K562 (cell line): Measurements from ENCODE around the gene CNTN4. TPM values are rescaled to one million over a fixed set of nuclear protein-coding genes. Genes with fewer than 3 reads are reported as not detected.

Source experiments
- ATAC-seq: fragments of 200-7000 bp; cut with Tn5 transposase; 3 replicates; pipeline ENCODE4 v1.9.1; 2020; ENCODE audit warnings: moderate library complexity
- BruUV-seq: library from RNA; stranded (reverse); fragments of 400-500 nt; replicated peaks from 2 replicates; lab custom pipeline; 2021; lab: Mats Ljungman, UMichigan
- CTCF ChIA-PET: fragments of 300-600 bp; formaldehyde crosslinking; extraction: SDS; loops from one replicate; lab custom pipeline; 2021; ENCODE audit warnings: low intra/inter-chr PET ratio; lab: Yijun Ruan, JAX
- POLR2A ChIA-PET: fragments of 300-600, 350-650 bp; sonication (Branson Sonifier 250); formaldehyde crosslinking; extraction: SDS; loops from one replicate; lab custom pipeline; 2021; ENCODE audit warnings: antibody characterized with exemption, inconsistent platforms; lab: Yijun Ruan, JAX
- DNase-seq, 4 experiments: peaks; one replicate each; pipeline versions ENCODE4 v3.0.0 to v3.0.0-alpha.2; 2011 to 2018; ENCODE audit warnings: low spot score in 3 of 4, mixed read lengths in 3 of 4; ENCODE audit errors: extremely low read depth in 1 of 4
- FAIRE-seq: peaks from 2 replicates; lab custom pipeline; 2011; peaks lifted over from hg19 to GRCh38; lab: Jason Lieb, UNC
- H2AFZ ChIP-seq: 2 replicates; pipeline ENCODE4 v1.6.0; 2011; ENCODE audit warnings: low read depth, low read length, control low read depth, inconsistent platforms
- H3K27ac ChIP-seq: fragments of 200-600 bp; 3 replicates; pipeline ENCODE4 v1.8.0; 2011; ENCODE audit warnings: low read depth, mild to moderate bottlenecking, control low read depth, inconsistent platforms, low read length, moderate library complexity, mixed read lengths; ENCODE audit errors: extremely low read depth
- H3K27me3 ChIP-seq, 2 experiments: fragments of 300-600 bp in 1 of 2; 2 replicates in 1 of 2; 3 replicates in 1 of 2; pipeline versions ENCODE4 v1.6.0 to v1.8.0; 2011; ENCODE audit warnings: inconsistent platforms in 2 of 2, low read length in 2 of 2, mild to moderate bottlenecking in 1 of 2, mixed read lengths in 1 of 2, moderate library complexity in 1 of 2; ENCODE audit not compliant: control insufficient read depth in 2 of 2, insufficient read depth in 2 of 2
- H3K36me3 ChIP-seq: fragments of 300-600 bp; 3 replicates; pipeline ENCODE4 v1.8.0; 2011; ENCODE audit warnings: mild to moderate bottlenecking, low read length, inconsistent platforms; ENCODE audit not compliant: control insufficient read depth, insufficient read depth
- H3K4me1 ChIP-seq, 2 experiments: fragments of 200-600 bp in 1 of 2; replicated peaks in 1 of 2; 2 replicates in 1 of 2; 3 replicates in 1 of 2; pipeline versions ENCODE4 v1.5.1 to v1.8.0; 2011; ENCODE audit warnings: inconsistent platforms in 2 of 2, low read length in 2 of 2, mild to moderate bottlenecking in 1 of 2, mixed read lengths in 1 of 2, moderate library complexity in 1 of 2; ENCODE audit not compliant: control insufficient read depth in 2 of 2, insufficient read depth in 2 of 2
- H3K4me2 ChIP-seq: 2 replicates; pipeline ENCODE4 v1.6.1; 2011; ENCODE audit warnings: low read length, control low read depth, inconsistent platforms, mixed read lengths; ENCODE audit not compliant: insufficient read depth
- H3K4me3 ChIP-seq: fragments of 200-600 bp; sonication (generic), shearing (Covaris generic); 2 replicates; pipeline ENCODE4 v1.5.1; 2016; ENCODE audit warnings: control low read depth, inconsistent platforms
- H3K79me2 ChIP-seq: fragments of 200-600 bp; 3 replicates; pipeline ENCODE4 v1.8.0; 2011; ENCODE audit warnings: low read length, inconsistent platforms; ENCODE audit not compliant: control insufficient read depth, insufficient read depth
- H3K9ac ChIP-seq, 2 experiments: 2 replicates each; pipeline versions ENCODE4 v1.6.0 to v1.6.1; 2011; ENCODE audit warnings: low read depth in 2 of 2, low read length in 2 of 2, control low read depth in 1 of 2, inconsistent platforms in 1 of 2, mild to moderate bottlenecking in 1 of 2, mixed read lengths in 1 of 2; ENCODE audit not compliant: insufficient read depth in 1 of 2
- H3K9me1 ChIP-seq: one replicate; pipeline ENCODE4 v1.6.0; 2011; ENCODE audit warnings: inconsistent platforms, mild to moderate bottlenecking, low read length, moderate library complexity; ENCODE audit not compliant: control insufficient read depth, insufficient read depth
- H3K9me3 ChIP-seq: replicated peaks from 2 replicates; pipeline ENCODE4 v1.5.1; 2011; ENCODE audit warnings: low read depth, low read length, inconsistent platforms; ENCODE audit not compliant: control insufficient read depth, insufficient read depth
- H4K20me1 ChIP-seq: replicated peaks from 2 replicates; pipeline ENCODE4 v1.6.1; 2011; ENCODE audit warnings: low read length, inconsistent platforms, mixed read lengths; ENCODE audit not compliant: control insufficient read depth, insufficient read depth
- ATF7 ChIP-seq: fragments of 450-650 bp; IDR thresholded peaks from 2 replicates; pipeline ENCODE4 v1.7.1; 2014; ENCODE audit warnings: mild to moderate bottlenecking, moderate library complexity
- BHLHE40 ChIP-seq: IDR thresholded peaks from 2 replicates; pipeline ENCODE4 v1.6.1; 2011; ENCODE audit warnings: low read length, improper control_type of control experiment
- CUX1 ChIP-seq: fragments of 200-800 bp; sonication (Bioruptor generic); IDR thresholded peaks from 2 replicates; pipeline ENCODE4 v1.6.1; 2016; ENCODE audit warnings: missing genetic modification characterization, missing compliant biosample characterization
- HLTF ChIP-seq: fragments of 450-650 bp; IDR thresholded peaks from 2 replicates; pipeline ENCODE4 v1.6.1; 2016
- SMARCA5 ChIP-seq: fragments of 450-650 bp; IDR thresholded peaks from 2 replicates; pipeline ENCODE4 v1.6.1; 2016
- ZNF717 ChIP-seq: fragments of 250-450 bp; sonication (Bioruptor Pico); IDR thresholded peaks from 2 replicates; pipeline ENCODE4 v1.5.0; 2021
- WGBS: fragments of 100-300 bp; shearing (Covaris generic); methylation state at CpG from one replicate; pipeline ENCODE4 v1.1.6; 2016; ENCODE audit warnings: low coverage, mixed read lengths; ENCODE audit not compliant: insufficient coverage; ENCODE audit errors: missing lambda C conversion rate; 5-methylcytosine and 5-hydroxymethylcytosine counted together
- in situ Hi-C: fragments of 300-500 bp; cut with MboI; formaldehyde crosslinking; loops from 4 replicates; pipeline ENCODE4 v1.15.0; 2018; ENCODE audit warnings: inconsistent platforms, mixed read lengths
- intact Hi-C: fragments of 100-400 bp; cut with micrococcal nuclease; formaldehyde crosslinking; loops from 2 replicates; pipeline ENCODE4 v1.14.2; 2022
- polyA plus RNA-seq, 8 experiments: library from polyadenylated mRNA; depleted of rRNA in 4 of 8; stranded (reverse) in 5 of 8; unstranded in 3 of 8; fragments of >200 nt; fragmentation: Nextera tagmentation in 2 of 8; fragmentation: Illumina TruSeq in 1 of 8; extraction: Ambion mirVana in 2 of 8; extraction: Trizol in 1 of 8; gene quantifications; 2 replicates each; pipeline versions ENCODE4 v1.2.1 to v1.2.3, GENCODE V29; 2011 to 2014; ENCODE audit warnings: inconsistent platforms in 1 of 8, missing spikeins in 1 of 8
- total RNA-seq, 7 experiments: library from RNA; depleted of rRNA in 6 of 7; stranded (reverse); fragments of >200 nt in 6 of 7; fragmentation: Illumina TruSeq in 2 of 7; extraction: Trizol in 2 of 7; gene quantifications; 2 replicates each; pipeline versions ENCODE4 v1.2.1 to v1.2.3, GENCODE V29; 2011 to 2021; ENCODE audit warnings: low replicate concordance in 1 of 7

Gene CNTN4
- total and polyA plus RNA-seq, 9 of the 15 experiments (the other 6 are each of a cell fraction or from before 2014, with no cell fraction given), result not detected

DNA sequence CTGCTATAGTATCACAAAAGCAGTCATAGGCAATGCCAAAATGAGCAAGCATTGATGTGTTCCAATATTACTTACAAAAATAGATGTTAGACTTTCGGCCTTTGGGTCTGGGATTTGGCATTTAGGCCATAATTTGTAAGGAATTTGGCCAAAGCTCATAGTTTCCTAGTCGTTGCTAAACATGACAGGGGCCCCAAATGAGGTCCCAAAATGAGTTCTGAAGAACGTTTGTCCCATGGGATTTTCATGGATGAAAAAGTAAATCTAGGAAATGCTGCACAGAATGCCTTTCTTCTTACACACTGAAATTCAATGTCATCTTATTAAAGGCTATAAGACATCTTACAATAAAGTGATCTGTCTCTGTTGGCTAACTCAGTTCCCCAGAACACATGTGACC is 456.0 kb downstream of the CNTN4 start:
- ChIA-PET POLR2A (no interaction called here), CTCF (no interaction called here)
- DNase-seq (no peak), FAIRE-seq (no peak), ATAC-seq (no peak)
- Histone ChIP-seq H3K27ac (no peak overlapping the region), H3K79me2 (no peaks in the 10 kb centered on the region), H3K27me3 (no peaks in the 10 kb centered on the region), H3K9me1 (no peaks in the 10 kb centered on the region), H3K4me1 (no peaks in the 10 kb centered on the region), H3K36me3 (no peaks in the 10 kb centered on the region), H3K4me3 (no peak overlapping the region), H3K9me3 (no peaks in the 10 kb centered on the region; the same call in 1 of the 2 replicates), H4K20me1 (no peaks in the 10 kb centered on the region), H2AFZ (no peak overlapping the region), H3K9ac (no peak overlapping the region), H3K4me2 (no peak overlapping the region)
- intact Hi-C loops (no loop called here), in situ Hi-C loops (no loop called here)
- no TSS peak for BruUV-seq
- WGBS, result 0% methylated on average over 3 of the region's 3 CpGs
- no peak for TF ChIP-seq SMARCA5
- TF ChIP-seq HLTF, result no peak
- TF ChIP-seq BHLHE40, result no peak
- no peak for TF ChIP-seq CUX1
- TF ChIP-seq ATF7, result no peak
- no peak for TF ChIP-seq ZNF717 (CRISPR knock-in tag)
